ENCODE measurements around the gene SCYL2. TPM values are rescaled to one million over a fixed set of nuclear protein-coding genes. Genes with fewer than 3 reads are reported as not detected.

The SCYL2 gene
- total and polyA plus RNA-seq, 2 donors from 2014 or later: 10.3 to 41.7 TPM

DNA sequence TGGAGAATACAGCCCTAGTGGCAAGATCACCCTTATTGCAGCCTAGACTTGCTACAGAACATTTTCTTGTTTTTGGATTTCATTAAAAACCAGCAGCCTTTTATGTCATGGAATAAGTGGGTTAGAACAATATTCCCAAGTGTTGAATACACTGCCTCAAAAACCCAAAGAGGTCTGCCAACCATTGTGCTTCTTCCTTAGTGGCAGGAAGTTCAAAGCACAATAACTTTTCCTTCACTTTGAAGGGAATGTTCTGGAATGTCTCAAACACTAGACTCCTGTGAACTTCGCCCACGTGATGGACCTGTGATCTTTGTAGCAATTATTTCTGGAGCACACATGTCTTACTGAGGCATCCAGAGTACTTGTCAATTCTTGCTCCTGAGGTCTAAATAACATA lies 98.4 kb downstream of the SCYL2 start:
- no peaks in the 10 kb centered on the region for H3K36me3 ChIP-seq (ENCODE audit: control insufficient read depth in 2 of 3, insufficient read depth in 3 of 3, low read length in 3 of 3)
- H3K27ac ChIP-seq (ENCODE audit: low read depth in 2 of 2, low read length in 2 of 2): no peak overlapping the region
- H3K9ac ChIP-seq (ENCODE audit: low read length in 3 of 3): no peak overlapping the region
- DNase-seq (no peak), FAIRE-seq (no peak)
- H3K4me1 ChIP-seq (ENCODE audit: control insufficient read depth in 2 of 3, insufficient read depth in 2 of 3, low read depth in 1 of 3, low read length in 3 of 3): no peaks in the 10 kb centered on the region
- H3K9me3 ChIP-seq (ENCODE audit: control insufficient read depth in 2 of 3, insufficient read depth in 1 of 3, low read length in 3 of 3): no peaks in the 10 kb centered on the region
- no peaks in the 10 kb centered on the region for H3K27me3 ChIP-seq (ENCODE audit: control insufficient read depth, insufficient read depth, low read length)
- intact Hi-C loops (cut with DNase I): no loop called here
- TF ChIP-seq, protein P1, sequence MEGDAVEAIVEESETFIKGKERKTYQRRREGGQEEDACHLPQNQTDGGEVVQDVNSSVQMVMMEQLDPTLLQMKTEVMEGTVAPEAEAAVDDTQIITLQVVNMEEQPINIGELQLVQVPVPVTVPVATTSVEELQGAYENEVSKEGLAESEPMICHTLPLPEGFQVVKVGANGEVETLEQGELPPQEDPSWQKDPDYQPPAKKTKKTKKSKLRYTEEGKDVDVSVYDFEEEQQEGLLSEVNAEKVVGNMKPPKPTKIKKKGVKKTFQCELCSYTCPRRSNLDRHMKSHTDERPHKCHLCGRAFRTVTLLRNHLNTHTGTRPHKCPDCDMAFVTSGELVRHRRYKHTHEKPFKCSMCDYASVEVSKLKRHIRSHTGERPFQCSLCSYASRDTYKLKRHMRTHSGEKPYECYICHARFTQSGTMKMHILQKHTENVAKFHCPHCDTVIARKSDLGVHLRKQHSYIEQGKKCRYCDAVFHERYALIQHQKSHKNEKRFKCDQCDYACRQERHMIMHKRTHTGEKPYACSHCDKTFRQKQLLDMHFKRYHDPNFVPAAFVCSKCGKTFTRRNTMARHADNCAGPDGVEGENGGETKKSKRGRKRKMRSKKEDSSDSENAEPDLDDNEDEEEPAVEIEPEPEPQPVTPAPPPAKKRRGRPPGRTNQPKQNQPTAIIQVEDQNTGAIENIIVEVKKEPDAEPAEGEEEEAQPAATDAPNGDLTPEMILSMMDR (IDR thresholded peaks at IDR 0.05; ENCODE audit: borderline replicate concordance, extremely low read depth, insufficient read depth): no peak
- H3K4me3 ChIP-seq (ENCODE audit: low read length in 3 of 3): no peak overlapping the region

DNA sequence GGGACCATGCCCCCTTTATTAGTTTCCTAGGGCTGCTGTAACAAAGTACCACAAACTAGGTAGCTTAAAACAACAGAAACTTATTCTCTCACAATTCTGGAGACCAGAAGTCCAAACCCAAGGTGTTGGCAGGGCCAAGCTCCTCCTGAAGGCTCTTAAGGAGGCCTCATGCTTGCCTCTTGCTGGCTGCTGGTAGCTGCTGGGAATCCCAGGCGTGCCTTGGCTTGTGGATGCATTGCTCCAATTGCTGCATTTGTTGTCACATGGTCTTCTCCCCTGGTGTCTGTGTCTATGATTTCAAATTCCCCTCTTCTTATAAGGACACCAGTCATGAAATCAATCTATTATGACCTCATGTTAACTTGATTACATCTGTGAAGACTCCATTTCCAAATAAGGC lies 101.1 kb downstream of the SCYL2 start:
- Histone ChIP-seq H3K4me3 (ENCODE audit: low read length in 3 of 3) (no peak overlapping the region), H3K4me1 (ENCODE audit: control insufficient read depth in 2 of 3, insufficient read depth in 2 of 3, low read depth in 1 of 3, low read length in 3 of 3) (no peaks in the 10 kb centered on the region), H3K9ac (ENCODE audit: low read length in 3 of 3) (no peak overlapping the region), H3K9me3 (ENCODE audit: control insufficient read depth in 2 of 3, insufficient read depth in 1 of 3, low read length in 3 of 3) (no peaks in the 10 kb centered on the region), H3K27me3 (ENCODE audit: control insufficient read depth, insufficient read depth, low read length) (no peaks in the 10 kb centered on the region), H3K27ac (ENCODE audit: low read depth in 2 of 2, low read length in 2 of 2) (no peak overlapping the region), H3K36me3 (ENCODE audit: control insufficient read depth in 2 of 3, insufficient read depth in 3 of 3, low read length in 3 of 3) (no peaks in the 10 kb centered on the region)
- no peak for DNase-seq
- TF ChIP-seq, protein P1 (IDR thresholded peaks at IDR 0.05; ENCODE audit: borderline replicate concordance, extremely low read depth, insufficient read depth): no peak
- no peak for FAIRE-seq
- intact Hi-C loops (cut with DNase I): no loop called here

DNA sequence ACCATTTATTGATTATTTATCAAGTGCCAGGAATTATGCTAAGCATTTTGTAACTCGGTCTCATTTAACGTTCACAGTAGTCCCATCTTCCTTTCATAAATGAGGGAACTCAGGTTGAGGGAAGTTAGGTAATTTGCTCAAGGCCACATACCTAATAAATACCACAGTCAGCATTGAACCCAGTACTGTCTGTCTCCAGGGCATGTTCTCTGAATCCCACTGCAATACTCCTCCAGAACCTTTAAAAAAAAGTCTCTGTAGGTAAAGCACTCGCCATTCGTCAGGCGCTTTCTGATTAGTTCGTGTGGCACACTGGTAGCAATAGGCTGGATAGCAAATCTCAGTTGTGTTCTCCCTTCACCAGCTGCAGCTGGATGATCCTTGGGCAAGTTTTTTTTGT lies 104.2 kb downstream of the SCYL2 start:
- H3K4me1 ChIP-seq (ENCODE audit: control insufficient read depth in 2 of 3, insufficient read depth in 2 of 3, low read depth in 1 of 3, low read length in 3 of 3): no peaks in the 10 kb centered on the region
- no peaks in the 10 kb centered on the region for H3K27me3 ChIP-seq (ENCODE audit: control insufficient read depth, insufficient read depth, low read length)
- no peak overlapping the region for H3K27ac ChIP-seq (ENCODE audit: low read depth in 2 of 2, low read length in 2 of 2)
- H3K9me3 ChIP-seq (ENCODE audit: control insufficient read depth in 2 of 3, insufficient read depth in 1 of 3, low read length in 3 of 3): no peaks in the 10 kb centered on the region
- no peak for FAIRE-seq
- H3K4me3 ChIP-seq (ENCODE audit: low read length in 3 of 3): no peak overlapping the region
- H3K9ac ChIP-seq (ENCODE audit: low read length in 3 of 3): no peak overlapping the region
- intact Hi-C loops (cut with DNase I): no loop called here
- TF ChIP-seq, protein P1 (IDR thresholded peaks at IDR 0.05; ENCODE audit: borderline replicate concordance, extremely low read depth, insufficient read depth): no peak
- H3K36me3 ChIP-seq (ENCODE audit: control insufficient read depth in 2 of 3, insufficient read depth in 3 of 3, low read length in 3 of 3): no peaks in the 10 kb centered on the region
- no peak for DNase-seq

Measured in kidney (tissue), 14 donors.